Skeletal muscle tissue (tissue), 4 donors: ENCODE measurements around the gene NKG7. TPM values are rescaled to one million over a fixed set of nuclear protein-coding genes. Genes with fewer than 3 reads are reported as not detected.

Experiments used
- H3K27ac ChIP-seq: one replicate; pipeline ENCODE4 v1.7.0; 2013; ENCODE audit warnings: mild to moderate bottlenecking, low read depth, low read length, inconsistent platforms
- H3K27me3 ChIP-seq, 3 donors: one replicate each; pipeline ENCODE4 v1.7.0; 2013; ENCODE audit warnings: low read length in 3 of 3; ENCODE audit not compliant: control insufficient read depth in 3 of 3, insufficient read depth in 3 of 3
- H3K36me3 ChIP-seq, 3 donors: one replicate each; pipeline ENCODE4 v1.7.0; 2013; ENCODE audit warnings: low read length in 3 of 3; ENCODE audit not compliant: control insufficient read depth in 3 of 3, insufficient read depth in 3 of 3
- H3K4me1 ChIP-seq, 3 donors: one replicate each; pipeline ENCODE4 v1.7.0; 2013; ENCODE audit warnings: low read length in 3 of 3, mild to moderate bottlenecking in 3 of 3; ENCODE audit not compliant: control insufficient read depth in 3 of 3, insufficient read depth in 3 of 3
- H3K4me3 ChIP-seq, 3 donors: one replicate each; pipeline ENCODE4 v1.7.0; 2013; ENCODE audit warnings: low read length in 3 of 3
- H3K9ac ChIP-seq, 3 donors: one replicate each; pipeline ENCODE4 v1.7.0; 2013; ENCODE audit warnings: low read length in 3 of 3, mild to moderate bottlenecking in 3 of 3, moderate library complexity in 2 of 3, low read depth in 1 of 3
- H3K9me3 ChIP-seq, 3 donors: one replicate each; pipeline ENCODE4 v1.7.0; 2013; ENCODE audit warnings: low read length in 3 of 3; ENCODE audit not compliant: control insufficient read depth in 3 of 3
- total RNA-seq: library from RNA; depleted of rRNA; stranded (reverse); fragments of >200 nt; gene quantifications from one replicate; pipeline ENCODE4 v1.2.3, GENCODE V29; 2014
- donor health status: Osteomylitis.

Gene NKG7
- total RNA-seq, 1 donor from 2014 or later = not detected

GRCh38 chr19:51339313-51339686 is 33.2 kb downstream of the NKG7 start:
- Histone ChIP-seq H3K4me1 (peaks cover 7 to 16% (median 8%) of the 10 kb centered on the region in 3 donors), H3K9ac (no peak overlapping the region), H3K27me3 (peaks cover 0 to 9% (median 5%) of the 10 kb centered on the region in 3 donors), H3K9me3 (no peaks in the 10 kb centered on the region), H3K36me3 (peaks cover 0 to 2% (median 0%) of the 10 kb centered on the region in 3 donors), H3K4me3 (peak overlapping the region; percentile 50 to 68 (median 62)), H3K27ac (no peak overlapping the region)

- peaks cover 7 to 16% (median 8%) of the 10 kb centered on the region in 3 donors for H3K4me1 ChIP-seq
- H3K27ac ChIP-seq = no peak overlapping the region
- peak overlapping the region in 1 of 3 donors; percentile 25 for H3K9ac ChIP-seq
- H3K36me3 ChIP-seq = no peaks in the 10 kb centered on the region
- H3K27me3 ChIP-seq = peaks cover 0 to 9% (median 5%) of the 10 kb centered on the region in 3 donors
- peak overlapping the region; percentile 50 to 68 (median 62) for H3K4me3 ChIP-seq
- no peaks in the 10 kb centered on the region for H3K9me3 ChIP-seq
Measured at GRCh38 chr19:51338563-51339312, 33.7 kb downstream of the NKG7 start.

GRCh38 chr19:51337861-51338562 is 34.4 kb downstream of the NKG7 start:
- H3K36me3 ChIP-seq = no peaks in the 10 kb centered on the region
- no peak overlapping the region for H3K9ac ChIP-seq
- no peak overlapping the region for H3K27ac ChIP-seq
- peaks cover 0 to 9% (median 5%) of the 10 kb centered on the region in 3 donors for H3K27me3 ChIP-seq
- H3K4me3 ChIP-seq = no peak overlapping the region
- no peaks in the 10 kb centered on the region for H3K9me3 ChIP-seq
- peaks cover 7 to 16% (median 8%) of the 10 kb centered on the region in 3 donors for H3K4me1 ChIP-seq

GRCh38 chr19:51337141-51337860 is 35.2 kb downstream of the NKG7 start:
- no peak overlapping the region for H3K4me3 ChIP-seq
- H3K27me3 ChIP-seq = peaks cover 0 to 9% (median 5%) of the 10 kb centered on the region in 3 donors
- peaks cover 7 to 16% (median 8%) of the 10 kb centered on the region in 3 donors for H3K4me1 ChIP-seq
- H3K36me3 ChIP-seq = no peaks in the 10 kb centered on the region
- H3K27ac ChIP-seq = no peak overlapping the region
- no peaks in the 10 kb centered on the region for H3K9me3 ChIP-seq
- H3K9ac ChIP-seq = no peak overlapping the region

- H3K9me3 ChIP-seq = no peaks in the 10 kb centered on the region
- no peaks in the 10 kb centered on the region for H3K36me3 ChIP-seq
- no peak overlapping the region for H3K4me3 ChIP-seq
- H3K27ac ChIP-seq = no peak overlapping the region
- H3K27me3 ChIP-seq = peaks cover 0 to 7% (median 5%) of the 10 kb centered on the region in 3 donors
- H3K9ac ChIP-seq = no peak overlapping the region
- peaks cover 1 to 5% (median 2%) of the 10 kb centered on the region in 3 donors for H3K4me1 ChIP-seq
Measured at GRCh38 chr19:51333836-51334460, 38.5 kb downstream of the NKG7 start.

GRCh38 chr19:51331716-51332115 is 40.7 kb downstream of the NKG7 start:
- H3K27ac ChIP-seq = no peak overlapping the region
- peaks cover 7 to 25% (median 23%) of the 10 kb centered on the region in 3 donors for H3K27me3 ChIP-seq
- no peaks in the 10 kb centered on the region for H3K4me1 ChIP-seq
- no peak overlapping the region for H3K9ac ChIP-seq
- H3K4me3 ChIP-seq = no peak overlapping the region
- no peaks in the 10 kb centered on the region for H3K9me3 ChIP-seq
- H3K36me3 ChIP-seq = no peaks in the 10 kb centered on the region

GRCh38 chr19:51331193-51331592 is 41.3 kb downstream of the NKG7 start:
- H3K27me3 ChIP-seq = peaks cover 8 to 29% (median 26%) of the 10 kb centered on the region in 3 donors
- no peaks in the 10 kb centered on the region for H3K36me3 ChIP-seq
- no peaks in the 10 kb centered on the region for H3K9me3 ChIP-seq

GRCh38 chr19:51330366-51330765 is 42.1 kb downstream of the NKG7 start:
- Histone ChIP-seq H3K9ac (no peak overlapping the region), H3K9me3 (no peaks in the 10 kb centered on the region), H3K27me3 (peaks cover 15 to 36% (median 33%) of the 10 kb centered on the region in 3 donors), H3K36me3 (no peaks in the 10 kb centered on the region), H3K27ac (no peak overlapping the region), H3K4me3 (no peak overlapping the region), H3K4me1 (no peaks in the 10 kb centered on the region)

More at GRCh38 chr19:51331193-51331592, 41.3 kb downstream of the NKG7 start:
- Histone ChIP-seq H3K4me1 (no peaks in the 10 kb centered on the region), H3K9ac (no peak overlapping the region), H3K4me3 (no peak overlapping the region), H3K27ac (no peak overlapping the region)

GRCh38 chr19:51329411-51329810 is 43.0 kb downstream of the NKG7 start:
- H3K4me1 ChIP-seq = no peaks in the 10 kb centered on the region
- H3K9ac ChIP-seq = no peak overlapping the region
- no peak overlapping the region for H3K4me3 ChIP-seq
- no peaks in the 10 kb centered on the region for H3K36me3 ChIP-seq
- no peak overlapping the region for H3K27ac ChIP-seq
- H3K9me3 ChIP-seq = no peaks in the 10 kb centered on the region
- H3K27me3 ChIP-seq = peaks cover 16 to 36% (median 36%) of the 10 kb centered on the region in 3 donors
